ENCODE results near the gene TOGARAM2. TPM values are rescaled to one million over a fixed set of nuclear protein-coding genes. Genes with fewer than 3 reads are reported as not detected.
"Not testable (repeated sequence)": the region's sequence is repeated elsewhere in the genome, so short reads cannot be mapped to it uniquely, and the experiment has no call there.

TOGARAM2 gene
- total RNA-seq, 2 experiments from 2014 or later: 10.0 to 10.5 TPM

- H3K36me3 Mint-ChIP-seq (ENCODE audit: low read depth): no peaks in the 10 kb centered on the region
- H3K27ac Mint-ChIP-seq: no peak overlapping the region
- H3K9me3 Mint-ChIP-seq (ENCODE audit: insufficient read depth): no peaks in the 10 kb centered on the region
Observed at GRCh38 chr2:29072971-29073725, 92.0 kb downstream of the TOGARAM2 start.

DNA sequence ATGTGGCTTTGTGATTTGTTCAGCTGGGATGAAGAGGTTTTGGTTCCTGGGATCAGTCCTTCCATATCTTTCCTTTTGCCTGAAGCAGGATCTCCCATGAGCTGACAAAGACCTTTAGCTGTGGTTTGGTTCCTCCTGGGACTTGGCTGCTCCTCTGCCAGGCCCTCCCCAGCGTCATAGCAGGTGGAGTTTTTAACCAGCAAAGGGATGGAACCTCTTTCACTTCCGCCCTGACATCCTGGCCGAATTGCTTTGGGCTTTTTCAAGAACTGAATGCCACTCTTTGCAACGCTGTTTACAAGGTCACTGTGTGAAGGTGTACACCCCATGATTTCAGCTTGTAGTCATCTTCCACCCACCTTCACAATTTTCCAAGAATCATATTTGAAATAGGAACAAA is 92.8 kb downstream of the TOGARAM2 start:
- no peaks in the 10 kb centered on the region for H3K36me3 Mint-ChIP-seq (ENCODE audit: low read depth)
- no peaks in the 10 kb centered on the region for H3K9me3 Mint-ChIP-seq (ENCODE audit: insufficient read depth)
- ChIA-PET CTCF (no interaction called here), POLR2A (no interaction called here)
- H3K27me3 Mint-ChIP-seq (ENCODE audit: low read depth): no peaks in the 10 kb centered on the region
- no peak overlapping the region for H3K4me3 Mint-ChIP-seq
- H3K4me1 Mint-ChIP-seq (ENCODE audit: low read depth): no peaks in the 10 kb centered on the region
- H3K27ac Mint-ChIP-seq: no peak overlapping the region
- no peak for DNase-seq
- ATAC-seq: no peak

More at GRCh38 chr2:29072971-29073725, 92.0 kb downstream of the TOGARAM2 start:
- no peaks in the 10 kb centered on the region for H3K4me1 Mint-ChIP-seq (ENCODE audit: low read depth)
- DNase-seq (no peak), ATAC-seq (no peak)
- H3K4me3 Mint-ChIP-seq: no peak overlapping the region
- no peaks in the 10 kb centered on the region for H3K27me3 Mint-ChIP-seq (ENCODE audit: low read depth)
- ChIA-PET POLR2A (no interaction called here), CTCF (interaction anchor here (0.6 kb wide), 1 partner anchor 1136 kb away, joined by 3 read pairs; no protein-coding TSS in a partner anchor)

DNA sequence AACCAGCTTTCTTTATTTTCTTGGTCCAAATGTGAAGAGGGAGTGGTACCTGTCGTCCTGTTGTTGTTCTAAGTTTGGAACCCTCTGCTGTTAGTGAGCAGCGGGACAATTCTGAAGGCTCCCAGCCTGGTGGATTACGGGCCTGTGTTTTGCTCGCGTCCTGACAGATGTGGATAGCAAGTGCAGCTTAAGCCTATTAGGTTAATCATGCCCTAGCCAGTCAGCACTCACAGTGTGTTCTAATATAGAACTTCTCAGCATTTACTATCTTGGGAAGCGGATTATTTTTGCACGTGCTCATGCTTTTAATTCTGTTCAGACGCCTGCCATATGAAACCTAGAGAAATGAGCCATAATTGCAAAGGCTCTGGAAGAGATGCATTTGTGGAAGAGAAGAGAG is 93.3 kb downstream of the TOGARAM2 start, which contains the start of gene PCARE:
PCARE (minus strand) TSS at position 113 of the 400 bp plus-strand sequence. CDS start 262 bp downstream, outside the sequence.
- H3K27me3 Mint-ChIP-seq (ENCODE audit: low read depth): no peaks in the 10 kb centered on the region
- H3K4me1 Mint-ChIP-seq (ENCODE audit: low read depth): no peaks in the 10 kb centered on the region
- no peaks in the 10 kb centered on the region for H3K9me3 Mint-ChIP-seq (ENCODE audit: insufficient read depth)
- H3K36me3 Mint-ChIP-seq (ENCODE audit: low read depth): no peaks in the 10 kb centered on the region
- no peak within 1 kb of the TSS for H3K4me3 Mint-ChIP-seq
- no peak for DNase-seq
- no peak within 1 kb of the TSS for H3K27ac Mint-ChIP-seq
- ChIA-PET CTCF (no interaction called here), POLR2A (no interaction called here)
- no peak for ATAC-seq

DNA sequence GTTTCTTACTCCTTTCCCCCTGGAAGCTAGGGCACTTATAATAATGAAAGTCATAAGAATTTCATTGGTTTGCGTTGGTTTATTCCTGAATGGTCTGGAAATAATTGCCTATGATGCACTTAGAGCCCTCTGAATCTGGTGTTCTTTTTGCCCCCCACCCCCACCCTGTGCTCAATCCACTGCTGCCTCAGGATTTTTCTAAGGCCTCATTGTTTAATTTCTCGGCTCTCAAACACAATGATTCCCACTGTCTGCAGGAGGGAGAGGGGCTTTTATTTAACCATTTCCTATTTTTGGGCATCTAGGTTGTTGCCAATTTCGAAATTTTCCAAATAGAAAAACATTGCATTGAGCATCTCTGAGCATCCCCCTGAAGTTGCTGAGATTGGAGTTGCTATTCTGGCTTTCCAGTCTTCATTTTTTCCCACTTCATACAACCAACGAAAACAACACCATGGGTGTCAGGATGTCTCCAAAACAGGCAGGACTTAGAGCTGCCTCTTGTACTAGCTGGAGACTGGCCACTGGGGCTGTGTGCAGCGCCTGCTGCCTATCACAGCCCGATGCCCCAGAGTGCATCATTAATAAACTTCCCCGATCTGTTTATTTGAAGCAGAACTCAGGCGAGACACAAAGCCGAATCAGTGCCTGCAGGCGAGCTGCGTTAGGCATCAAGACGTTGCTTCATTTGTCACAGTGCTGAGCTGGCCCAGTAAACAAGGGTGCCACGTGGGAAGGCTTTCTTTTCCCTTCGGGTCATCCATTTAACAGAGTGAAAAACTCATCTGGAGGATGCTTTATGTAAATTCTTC is 95.0 kb downstream of the TOGARAM2 start:
- ATAC-seq (no peak), DNase-seq (no peak)
- no peaks in the 10 kb centered on the region for H3K27me3 Mint-ChIP-seq (ENCODE audit: low read depth)
- POLR2A ChIA-PET: interaction anchor here (1.1 kb wide), 1 partner anchor 10 kb away, joined by 3 read pairs; no protein-coding TSS in a partner anchor
- H3K36me3 Mint-ChIP-seq (ENCODE audit: low read depth): no peaks in the 10 kb centered on the region
- H3K27ac Mint-ChIP-seq: no peak overlapping the region
- H3K4me1 Mint-ChIP-seq (ENCODE audit: low read depth): no peaks in the 10 kb centered on the region
- CTCF ChIA-PET: interaction anchor here (1.1 kb wide), 1 partner anchor 117 kb away, joined by 4 read pairs; no protein-coding TSS in a partner anchor
- no peaks in the 10 kb centered on the region for H3K9me3 Mint-ChIP-seq (ENCODE audit: insufficient read depth)
- H3K4me3 Mint-ChIP-seq: no peak overlapping the region

DNA sequence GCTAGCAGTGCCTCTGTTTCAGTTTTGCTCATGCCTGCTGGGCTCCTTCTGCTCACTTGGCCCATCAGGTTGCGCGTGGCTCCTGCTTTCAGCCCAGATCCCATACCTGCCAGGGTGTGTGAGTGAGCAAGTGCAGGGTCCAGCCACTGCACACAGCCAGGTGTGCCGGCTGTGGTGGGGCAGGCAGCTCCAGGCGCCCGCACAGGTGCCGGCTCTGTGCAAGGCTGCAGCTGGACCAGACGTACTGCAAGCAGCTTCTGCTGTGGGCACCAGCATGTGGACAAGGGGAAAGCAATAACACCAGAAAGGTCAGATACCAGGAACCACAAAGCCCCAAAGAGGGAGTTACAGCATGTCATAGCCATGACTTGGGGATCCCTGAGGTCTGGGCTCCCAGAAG is 98.8 kb downstream of the TOGARAM2 start:
- POLR2A ChIA-PET: no interaction called here
- Mint-ChIP-seq H3K27me3 (ENCODE audit: low read depth) (no peaks in the 10 kb centered on the region), H3K4me1 (ENCODE audit: low read depth) (no peaks in the 10 kb centered on the region), H3K4me3 (no peak overlapping the region), H3K9me3 (ENCODE audit: insufficient read depth) (no peaks in the 10 kb centered on the region), H3K36me3 (ENCODE audit: low read depth) (no peaks in the 10 kb centered on the region), H3K27ac (no peak overlapping the region)
- no peak for ATAC-seq
- CTCF ChIA-PET: no interaction called here
- no peak for DNase-seq

DNA sequence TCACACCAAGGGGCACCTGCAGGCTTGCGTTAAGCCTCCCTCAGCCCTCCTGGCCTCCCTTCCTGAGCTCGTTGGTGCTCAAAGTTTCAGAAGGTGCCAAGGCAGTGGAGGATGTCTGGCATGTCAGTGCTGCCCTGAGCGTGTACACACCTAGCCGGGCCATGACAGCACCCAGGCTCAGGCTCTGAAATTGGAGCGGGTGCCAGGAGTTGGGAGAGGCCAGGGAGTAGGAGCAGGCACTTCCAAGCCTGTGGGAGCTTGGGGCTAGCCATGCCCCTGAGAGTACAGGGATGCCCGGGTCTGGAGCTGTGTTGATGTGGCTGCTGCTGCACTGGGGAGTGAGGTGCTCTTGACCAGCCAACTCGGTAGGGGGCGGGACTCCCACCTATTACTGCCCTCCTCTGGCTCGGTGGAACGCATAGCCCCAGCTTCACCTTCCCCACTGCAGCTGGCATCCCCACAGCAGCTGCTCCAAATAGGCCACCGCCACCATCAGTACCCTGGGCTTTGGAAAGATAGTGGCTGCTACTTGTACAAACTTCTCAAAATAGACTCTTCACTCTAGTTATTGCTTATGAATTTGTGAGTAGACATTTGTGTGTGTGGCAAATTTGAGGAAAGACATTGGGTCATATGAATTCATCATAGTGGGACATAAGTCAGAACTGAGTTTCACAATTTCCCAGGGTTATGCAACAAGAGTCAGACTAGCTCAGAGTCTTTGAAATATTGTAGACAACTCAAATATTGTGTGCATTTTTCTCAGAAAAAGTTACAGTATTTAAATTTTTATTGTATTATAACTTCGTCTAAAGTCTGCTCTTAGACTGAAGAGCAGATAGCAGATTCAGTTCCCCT is 100.0 kb downstream of the TOGARAM2 start:
- DNase-seq: no peak
- no peaks in the 10 kb centered on the region for H3K4me1 Mint-ChIP-seq (ENCODE audit: low read depth)
- no peak for ATAC-seq
- no peaks in the 10 kb centered on the region for H3K27me3 Mint-ChIP-seq (ENCODE audit: low read depth)
- H3K9me3 Mint-ChIP-seq (ENCODE audit: insufficient read depth): no peaks in the 10 kb centered on the region
- no peak overlapping the region for H3K27ac Mint-ChIP-seq
- H3K4me3 Mint-ChIP-seq: no peak overlapping the region
- CTCF ChIA-PET: no interaction called here
- POLR2A ChIA-PET: no interaction called here
- H3K36me3 Mint-ChIP-seq (ENCODE audit: low read depth): no peaks in the 10 kb centered on the region

DNA sequence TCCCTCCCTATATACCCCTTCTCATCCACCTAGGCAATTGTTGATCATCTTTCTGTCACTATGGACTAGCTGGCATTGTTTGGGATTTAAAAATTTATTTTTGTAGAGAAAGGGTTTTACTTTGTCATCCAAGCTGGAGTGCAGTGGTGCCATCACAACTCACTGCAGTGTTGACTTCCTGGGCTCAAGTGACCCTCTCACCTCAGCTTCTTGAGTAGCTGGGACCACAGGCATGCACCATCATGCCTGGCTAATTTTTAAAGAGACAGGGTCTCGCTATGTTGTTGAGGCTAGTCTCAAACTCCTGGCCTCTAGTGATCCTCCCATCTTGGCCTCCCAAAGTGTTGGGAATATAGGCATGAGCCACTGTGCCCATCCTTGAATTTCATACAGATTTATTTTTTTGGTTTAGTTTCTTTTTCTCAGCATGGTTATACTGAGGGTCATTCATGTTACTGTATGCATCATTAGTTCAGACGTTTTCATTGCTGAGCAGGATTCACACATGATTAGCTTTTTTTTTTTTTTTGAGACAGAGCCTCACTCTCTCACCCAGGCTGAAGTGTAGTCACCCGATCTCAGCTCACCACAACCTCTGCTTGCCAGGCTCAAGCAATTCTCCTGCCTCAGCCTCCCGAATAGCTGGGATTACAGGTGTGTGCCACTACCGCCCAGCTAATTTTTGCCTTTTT is 101.9 kb downstream of the TOGARAM2 start:
- DNase-seq (no peak), ATAC-seq (no peak)
- no peaks in the 10 kb centered on the region for H3K4me1 Mint-ChIP-seq (ENCODE audit: low read depth)
- no peaks in the 10 kb centered on the region for H3K36me3 Mint-ChIP-seq (ENCODE audit: low read depth)
- H3K27ac Mint-ChIP-seq: no peak overlapping the region
- POLR2A ChIA-PET: no interaction called here
- peaks cover 8% of the 10 kb centered on the region for H3K27me3 Mint-ChIP-seq (ENCODE audit: low read depth)
- CTCF ChIA-PET: interaction anchor here (1.0 kb wide), 1 partner anchor 24 kb away, joined by 4 read pairs; no protein-coding TSS in a partner anchor
- H3K9me3 Mint-ChIP-seq (ENCODE audit: insufficient read depth): no peaks in the 10 kb centered on the region
- no peak overlapping the region for H3K4me3 Mint-ChIP-seq

DNA sequence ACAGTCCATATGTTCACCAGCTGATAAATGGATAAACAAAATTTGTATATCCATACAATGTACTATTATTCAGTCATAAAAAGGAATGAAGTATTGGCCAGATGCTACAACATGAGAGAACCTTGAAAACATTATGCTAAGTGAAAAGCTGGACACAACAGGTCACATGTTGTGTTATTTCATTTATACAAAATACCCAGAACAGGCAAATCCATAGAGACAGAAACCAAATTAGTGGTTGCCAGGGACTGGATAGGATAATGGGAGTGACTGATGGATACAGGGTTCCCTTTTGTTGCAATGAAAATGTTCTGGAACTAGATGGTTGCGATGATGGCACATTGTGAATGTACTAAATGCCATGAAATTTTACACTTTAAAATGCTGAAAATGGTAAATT is 103.5 kb downstream of the TOGARAM2 start:
- DNase-seq (no peak), ATAC-seq (no peak)
- CTCF ChIA-PET: no interaction called here
- Mint-ChIP-seq H3K27ac (no peak overlapping the region), H3K4me1 (ENCODE audit: low read depth) (no peaks in the 10 kb centered on the region), H3K4me3 (no peak overlapping the region), H3K9me3 (ENCODE audit: insufficient read depth) (no peaks in the 10 kb centered on the region), H3K36me3 (ENCODE audit: low read depth) (no peaks in the 10 kb centered on the region), H3K27me3 (ENCODE audit: low read depth) (peaks cover 20% of the 10 kb centered on the region)
- POLR2A ChIA-PET: no interaction called here

- ATAC-seq; CTCF ChIA-PET; H3K4me1 Mint-ChIP-seq (ENCODE audit: low read depth); H3K27ac Mint-ChIP-seq; H3K9me3 Mint-ChIP-seq (ENCODE audit: insufficient read depth); POLR2A ChIA-PET; H3K36me3 Mint-ChIP-seq (ENCODE audit: low read depth); H3K4me3 Mint-ChIP-seq; DNase-seq: not testable (repeated sequence)
- H3K27me3 Mint-ChIP-seq (ENCODE audit: low read depth): peaks cover 27% of the 10 kb centered on the region
Observed at GRCh38 chr2:29090311-29090710, 109.2 kb downstream of the TOGARAM2 start.

- Mint-ChIP-seq H3K4me1 (ENCODE audit: low read depth) (no peaks in the 10 kb centered on the region), H3K9me3 (ENCODE audit: insufficient read depth) (no peaks in the 10 kb centered on the region), H3K27ac (no peak overlapping the region), H3K27me3 (ENCODE audit: low read depth) (peaks cover 18% of the 10 kb centered on the region), H3K4me3 (no peak overlapping the region), H3K36me3 (ENCODE audit: low read depth) (no peaks in the 10 kb centered on the region)
- ATAC-seq: no peak
- CTCF ChIA-PET: interaction anchor here (1.2 kb wide), 1 partner anchor 56 kb away, joined by 3 read pairs; no protein-coding TSS in a partner anchor
- no peak for DNase-seq
- POLR2A ChIA-PET: no interaction called here
Observed at GRCh38 chr2:29096969-29097368, 115.9 kb downstream of the TOGARAM2 start.

- H3K27me3 Mint-ChIP-seq (ENCODE audit: low read depth): peaks cover 18% of the 10 kb centered on the region
- DNase-seq (no peak), ATAC-seq (no peak)
- H3K4me1 Mint-ChIP-seq (ENCODE audit: low read depth): no peaks in the 10 kb centered on the region
- no peaks in the 10 kb centered on the region for H3K9me3 Mint-ChIP-seq (ENCODE audit: insufficient read depth)
- POLR2A ChIA-PET: no interaction called here
- no peak overlapping the region for H3K4me3 Mint-ChIP-seq
- CTCF ChIA-PET: no interaction called here
- no peaks in the 10 kb centered on the region for H3K36me3 Mint-ChIP-seq (ENCODE audit: low read depth)
- H3K27ac Mint-ChIP-seq: no peak overlapping the region
Observed at GRCh38 chr2:29097569-29097968, 116.5 kb downstream of the TOGARAM2 start.
